HL-60/S4 (cell line): ENCODE measurements around the gene HEXIM1.

Source experiments
- in situ Hi-C: fragments of 300-500 bp; cut with MboI; formaldehyde crosslinking; loops from 2 replicates; pipeline ENCODE4 v1.14.3; 2022; ENCODE audit warnings: low sequenced_read_pairs

Gene HEXIM1

GRCh38 chr17:45144199-45145034 lies 3.9 kb upstream of the HEXIM1 start:
- in situ Hi-C loops = loop anchor here (10.0 kb wide), 1 partner anchor 50 kb away; no protein-coding TSS in a partner anchor

GRCh38 chr17:45145035-45145389 lies 3.3 kb upstream of the HEXIM1 start:
- in situ Hi-C loops = loop anchor here (10.0 kb wide), 1 partner anchor 50 kb away; no protein-coding TSS in a partner anchor

- in situ Hi-C loops = loop anchor here (10.0 kb wide), 1 partner anchor 49 kb away; no protein-coding TSS in a partner anchor
These were observed 2.1 kb upstream of the HEXIM1 start for GRCh38 chr17:45146166-45146565.

GRCh38 chr17:45146592-45146889 lies 1.7 kb upstream of the HEXIM1 start:
- in situ Hi-C loops = loop anchor here (10.0 kb wide), 1 partner anchor 48 kb away; no protein-coding TSS in a partner anchor

- in situ Hi-C loops = loop anchor here (10.0 kb wide), 1 partner anchor 48 kb away; no protein-coding TSS in a partner anchor
These were observed 1.2 kb upstream of the HEXIM1 start for GRCh38 chr17:45146890-45147580.

GRCh38 chr17:45147581-45148182 lies 593 bp upstream of the HEXIM1 start:
- in situ Hi-C loops = loop anchor here (10.0 kb wide), 1 partner anchor 47 kb away; no protein-coding TSS in a partner anchor

GRCh38 chr17:45149037-45149668 lies 878 bp downstream of the HEXIM1 start:
- in situ Hi-C loops = loop anchor here (10.0 kb wide), 1 partner anchor 46 kb away; no protein-coding TSS in a partner anchor

- in situ Hi-C loops = loop anchor here (10.0 kb wide), 1 partner anchor 45 kb away; no protein-coding TSS in a partner anchor
These were observed 1.7 kb downstream of the HEXIM1 start for GRCh38 chr17:45149669-45150664.

- in situ Hi-C loops = no loop called here
These were observed 2.9 kb downstream of the HEXIM1 start for GRCh38 chr17:45150911-45151809.

- in situ Hi-C loops = no loop called here
These were observed 6.8 kb downstream of the HEXIM1 start for GRCh38 chr17:45155029-45155428.

GRCh38 chr17:45155483-45155882 lies 7.2 kb downstream of the HEXIM1 start:
- in situ Hi-C loops = no loop called here

- in situ Hi-C loops = no loop called here
These were observed 8.0 kb downstream of the HEXIM1 start for GRCh38 chr17:45156242-45156641.

- in situ Hi-C loops = no loop called here
These were observed 12.4 kb downstream of the HEXIM1 start for GRCh38 chr17:45160447-45161287.

- in situ Hi-C loops = no loop called here
These were observed 13.2 kb downstream of the HEXIM1 start, which contains the start of gene HEXIM2 for GRCh38 chr17:45161288-45162024. Gene HEXIM2 (plus strand): TSS chr17:45161875. CDS start chr17:45162794, 919 bp downstream.

- in situ Hi-C loops = no loop called here
These were observed 13.9 kb downstream of the HEXIM1 start for GRCh38 chr17:45162025-45162687.

GRCh38 chr17:45164734-45165269 lies 16.5 kb downstream of the HEXIM1 start:
- in situ Hi-C loops = no loop called here
